ENCODE measurements around the gene SDHC. TPM values are rescaled to one million over a fixed set of nuclear protein-coding genes. Genes with fewer than 3 reads are reported as not detected.

SDHC gene
- total and polyA plus RNA-seq, 2 donors (not counting 1 experiment from before 2014, with no cell fraction given), result 78.3 to 109 TPM

GRCh38 chr1:161307892-161308638 is 6.1 kb upstream of the SDHC start:
- Histone ChIP-seq H3K27ac (ENCODE audit: low read length in 2 of 2) (no peak overlapping the region), H3K9ac (ENCODE audit: low read length) (no peak overlapping the region), H3K4me3 (ENCODE audit: control extremely low read depth in 1 of 5, extremely low read depth in 1 of 5, insufficient read depth in 1 of 5, low read depth in 2 of 5, low read length in 4 of 5) (no peak overlapping the region), H3K4me1 (ENCODE audit: control insufficient read depth in 2 of 2, insufficient read depth in 2 of 2, low read length in 2 of 2) (peaks cover 26% of the 10 kb centered on the region in 2 donors), H3K9me3 (ENCODE audit: control extremely low read depth in 1 of 3, control insufficient read depth in 2 of 3, insufficient read depth in 1 of 3, low read length in 2 of 3) (no peaks in the 10 kb centered on the region), H3K36me3 (replicated peaks in 1 of 2; ENCODE audit: control extremely low read depth in 1 of 2, control insufficient read depth in 1 of 2, extremely low read depth in 1 of 2, insufficient read depth in 2 of 2, low read length in 1 of 2) (peaks cover 0 to 7% of the 10 kb centered on the region in 2 experiments), H4K20me1 (ENCODE audit: control insufficient read depth, insufficient read depth, low read length, poor library complexity, severe bottlenecking) (peaks cover 19% of the 10 kb centered on the region), H3K4me2 (replicated peaks; ENCODE audit: low read depth, low read length, poor library complexity, severe bottlenecking) (no peak overlapping the region), H3K79me2 (ENCODE audit: control insufficient read depth, insufficient read depth, low read length) (peaks cover 20% of the 10 kb centered on the region), H3K27me3 (replicated peaks in 1 of 4; ENCODE audit: control extremely low read depth in 1 of 4, control insufficient read depth in 3 of 4, insufficient read depth in 4 of 4, low read length in 3 of 4) (no peaks in the 10 kb centered on the region), H2AFZ (ENCODE audit: insufficient read depth, low read depth, low read length, poor library complexity, severe bottlenecking) (no peak overlapping the region)
- TF ChIP-seq EZH2 (IDR thresholded peaks at IDR 0.05; ENCODE audit: borderline replicate concordance, insufficient read depth, low read depth, low read length, poor library complexity, severe bottlenecking) (no peak), CTCF (IDR thresholded peaks at IDR 0.05) (no peak)
- ATAC-seq (ENCODE audit: low read depth) (no peak), DNase-seq (no peak)
- Mint-ChIP-seq H3K9me3 (ENCODE audit: insufficient read depth) (no peaks in the 10 kb centered on the region), H3K4me1 (peaks cover 42% of the 10 kb centered on the region), H3K27ac (peak overlapping the region; percentile 85), H3K4me3 (no peak overlapping the region), H3K27me3 (no peaks in the 10 kb centered on the region)
- intact Hi-C loops (cut with micrococcal nuclease), result loop anchor here (2.0 to 5.0 kb wide), 4 partner anchors 59 to 106 kb away; partner anchors contain the start of genes CFAP126, NDUFS2 and TOMM40L
- 50% methylated on average over 1 of the region's 2 CpGs for WGBS (ENCODE audit: insufficient coverage)
- CTCF ChIA-PET, result interaction anchor here (1.0 to 3.4 kb wide), 8 partner anchors 10 to 118 kb away, joined by 3 to 20 read pairs (median 4); partner anchors contain the start of gene TOMM40L
- POLR2A ChIA-PET, result interaction anchor here (0.5 to 1.3 kb wide), 2 partner anchors 9 to 83 kb away, joined by 3 to 4 read pairs; no protein-coding TSS in a partner anchor

- Histone ChIP-seq H3K4me3 (ENCODE audit: control extremely low read depth in 1 of 5, extremely low read depth in 1 of 5, insufficient read depth in 1 of 5, low read depth in 2 of 5, low read length in 4 of 5) (no peak within 1 kb of the TSS), H3K27ac (ENCODE audit: low read length in 2 of 2) (no peak within 1 kb of the TSS), H2AFZ (ENCODE audit: insufficient read depth, low read depth, low read length, poor library complexity, severe bottlenecking) (no peak within 1 kb of the TSS), H3K27me3 (replicated peaks in 1 of 4; ENCODE audit: control extremely low read depth in 1 of 4, control insufficient read depth in 3 of 4, insufficient read depth in 4 of 4, low read length in 3 of 4) (no peaks in the 10 kb centered on the region), H3K4me2 (replicated peaks; ENCODE audit: low read depth, low read length, poor library complexity, severe bottlenecking) (no peak within 1 kb of the TSS), H4K20me1 (ENCODE audit: control insufficient read depth, insufficient read depth, low read length, poor library complexity, severe bottlenecking) (peaks cover 7% of the 10 kb centered on the region), H3K9ac (ENCODE audit: low read length) (no peak within 1 kb of the TSS), H3K36me3 (replicated peaks in 1 of 2; ENCODE audit: control extremely low read depth in 1 of 2, control insufficient read depth in 1 of 2, extremely low read depth in 1 of 2, insufficient read depth in 2 of 2, low read length in 1 of 2) (no peaks in the 10 kb centered on the region), H3K79me2 (ENCODE audit: control insufficient read depth, insufficient read depth, low read length) (peaks cover 10% of the 10 kb centered on the region), H3K4me1 (ENCODE audit: control insufficient read depth in 2 of 2, insufficient read depth in 2 of 2, low read length in 2 of 2) (peaks cover 19 to 30% of the 10 kb centered on the region in 2 donors), H3K9me3 (ENCODE audit: control extremely low read depth in 1 of 3, control insufficient read depth in 2 of 3, insufficient read depth in 1 of 3, low read length in 2 of 3) (no peaks in the 10 kb centered on the region)
- no peaks in the 10 kb centered on the region for H3K9me3 Mint-ChIP-seq (ENCODE audit: insufficient read depth)
- H3K4me3 Mint-ChIP-seq, result no peak within 1 kb of the TSS
- intact Hi-C loops (cut with micrococcal nuclease), result loop anchor here (5.0 kb wide), 2 partner anchors 72 to 108 kb away; partner anchors contain the start of gene NDUFS2
- H3K27me3 Mint-ChIP-seq, result no peaks in the 10 kb centered on the region
- ATAC-seq (ENCODE audit: low read depth), result no peak
- no peak for TF ChIP-seq EZH2 (IDR thresholded peaks at IDR 0.05; ENCODE audit: borderline replicate concordance, insufficient read depth, low read depth, low read length, poor library complexity, severe bottlenecking)
- TF ChIP-seq CTCF (IDR thresholded peaks at IDR 0.05), result no peak
- CTCF ChIA-PET, result no interaction called here
- POLR2A ChIA-PET, result no interaction called here
- WGBS (ENCODE audit: insufficient coverage), result 81% methylated on average over 2 of the region's 2 CpGs
- H3K27ac Mint-ChIP-seq, result peak within 1 kb of the TSS; percentile 10
- no peak for DNase-seq
- peaks cover 48% of the 10 kb centered on the region for H3K4me1 Mint-ChIP-seq
Observed at GRCh38 chr1:161309868-161310267, 4.3 kb upstream of the SDHC start, which contains the start of gene MPZ. Gene MPZ, minus strand, starts transcription at chr1:161309968. Its CDS starts 63 bp downstream, at chr1:161309905.

All from B cell (primary cell).